Ovary (tissue), 9 donors: ENCODE measurements around the gene ASAP2. TPM values are rescaled to one million over a fixed set of nuclear protein-coding genes. Genes with fewer than 3 reads are reported as not detected.

Source experiments
- DNase-seq, 5 donors: peaks; one replicate each; pipeline ENCODE4 v3.0.0-alpha.2; 2019 to 2020
- H3K27ac ChIP-seq, 2 donors: fragments of 200-600 bp; one replicate each; pipeline versions ENCODE4 v1.5.1 to v1.8.0; 2019 to 2022
- H3K27me3 ChIP-seq: fragments of 200-600 bp; one replicate; pipeline ENCODE4 v1.8.0; 2022
- H3K36me3 ChIP-seq: fragments of 200-600 bp; sonication (generic); one replicate; pipeline ENCODE4 v1.5.1; 2019
- H3K4me1 ChIP-seq: one replicate; pipeline ENCODE4 v1.8.1; 2013; ENCODE audit warnings: mild to moderate bottlenecking, moderate library complexity; ENCODE audit not compliant: insufficient read depth
- H3K4me3 ChIP-seq: fragments of 200-600 bp; sonication (generic); one replicate; pipeline ENCODE4 v1.5.1; 2017
- H3K9me3 ChIP-seq, 2 donors: fragments of 200-600 bp in 1 of 2; sonication (generic) in 1 of 2; one replicate each; pipeline versions ENCODE4 v1.5.1 to v1.8.1; 2013 to 2019; ENCODE audit warnings: mild to moderate bottlenecking in 1 of 2, moderate library complexity in 1 of 2
- CTCF ChIP-seq, 3 donors: fragments of 450-650 bp in 2 of 3; fragments of 200-600 bp in 1 of 3; IDR thresholded peaks; one replicate each; pipeline versions ENCODE4 v1.5.1 to v1.8.0; 2016 to 2022; ENCODE audit warnings: antibody characterized with exemption in 3 of 3, mild to moderate bottlenecking in 1 of 3
- EP300 ChIP-seq: sonication (generic); formaldehyde crosslinking; IDR thresholded peaks from one replicate; pipeline ENCODE4 v1.6.1; 2017; ENCODE audit warnings: antibody characterized with exemption
- POLR2A ChIP-seq: fragments of 450-650 bp; IDR thresholded peaks from one replicate; pipeline ENCODE4 v1.6.1; 2017; ENCODE audit warnings: antibody characterized with exemption, mild to moderate bottlenecking, moderate library complexity
- WGBS, 3 donors: extraction: QIAGEN DNeasy Blood & Tissue Kit in 1 of 3; methylation state at CpG; one replicate each; pipeline versions ENCODE4 v1.1.5 to v1.1.7; 2013 to 2017; 5-methylcytosine and 5-hydroxymethylcytosine counted together
- intact Hi-C, 4 donors: fragments of 100-400 bp; cut with DNase I; formaldehyde crosslinking; loops; one replicate each; pipeline versions ENCODE4 v1.11.0 to v1.15.1; 2022 to 2023
- polyA plus RNA-seq, 2 donors: library from polyadenylated mRNA; stranded (reverse); fragments of 200-250 nt in 1 of 2; fragments of 350-450 nt in 1 of 2; fragmentation: Illumina TruSeq in 1 of 2; extraction: RNeasy Lipid Tissue Mini Kit (QIAGEN cat#74804) in 1 of 2; gene quantifications; one replicate each; pipeline ENCODE4 v1.2.3, GENCODE V29; 2013 to 2014
- total RNA-seq, 7 donors: library from RNA; depleted of rRNA in 2 of 7; stranded (reverse); fragments of >200 nt in 2 of 7; fragmentation: NEBNext Ultra II Directional in 3 of 7; extraction: Animal tissue kit (Norgen Biotek cat#: 25700) in 3 of 7; gene quantifications; one replicate each; pipeline versions ENCODE4 v1.1.0 to v1.2.4, GENCODE V29; 2016 to 2023
- donor health status: DM: no; HTN: no; CAD: no; lungs with moderate emphysema.
- donor health status: DM: no; HTN: no; CAD: no.
- donor health status: Bipolar disorder and iron deficiency.
- donor health status: DM: yes; HTN: yes; CAD: no.
- donor health status: DM: no; HTN: no; CAD: no.
- donor health status: DM: yes; HTN: yes; CAD: no.

ASAP2 gene
- total and polyA plus RNA-seq, 9 donors = 10.3 to 22.7 (median 15.5) TPM

GRCh38 chr2:9326975-9327374 is 120.4 kb downstream of the ASAP2 start:
- no peaks in the 10 kb centered on the region for H3K9me3 ChIP-seq
- H3K27ac ChIP-seq = no peak overlapping the region
- TF ChIP-seq EP300 = no peak
- TF ChIP-seq CTCF (IDR thresholded peaks at IDR 0.05) = no peak
- TF ChIP-seq POLR2A = no peak
- no peaks in the 10 kb centered on the region for H3K27me3 ChIP-seq
- no peaks in the 10 kb centered on the region for H3K36me3 ChIP-seq
- peaks cover 4% of the 10 kb centered on the region for H3K4me1 ChIP-seq
- DNase-seq = no peak
- no peak overlapping the region for H3K4me3 ChIP-seq
- intact Hi-C loops = loop anchor here in 1 of 4 donors (10.0 kb wide), 1 partner anchor 112 kb away; no protein-coding TSS in a partner anchor
- WGBS, 3 donors = 47 to 50% (median 49%) methylated on average over 3 of the region's 3 CpGs

- DNase-seq = no peak
- H3K36me3 ChIP-seq = no peaks in the 10 kb centered on the region
- WGBS, 3 donors = 87 to 94% (median 89%) methylated on average over 5 of the region's 5 CpGs
- H3K4me3 ChIP-seq = no peak overlapping the region
- no peaks in the 10 kb centered on the region for H3K27me3 ChIP-seq
- H3K27ac ChIP-seq = no peak overlapping the region
- intact Hi-C loops = loop anchor here in 1 of 4 donors (10.0 kb wide), 1 partner anchor 113 kb away; no protein-coding TSS in a partner anchor
- H3K9me3 ChIP-seq = no peaks in the 10 kb centered on the region
- peaks cover 4% of the 10 kb centered on the region for H3K4me1 ChIP-seq
- TF ChIP-seq POLR2A (no peak), CTCF (IDR thresholded peaks at IDR 0.05) (no peak), EP300 (no peak)
These were observed 121.3 kb downstream of the ASAP2 start for GRCh38 chr2:9327873-9328352.

GRCh38 chr2:9328931-9329330 is 122.3 kb downstream of the ASAP2 start:
- no peak overlapping the region for H3K27ac ChIP-seq
- DNase-seq = no peak
- WGBS, 3 donors = 25 to 32% (median 28%) methylated on average over 5 of the region's 5 CpGs

GRCh38 chr2:9329497-9329896 is 122.9 kb downstream of the ASAP2 start:
- TF ChIP-seq CTCF (IDR thresholded peaks at IDR 0.05) = no peak
- no peak for TF ChIP-seq POLR2A
- no peak for TF ChIP-seq EP300
- 85 to 95% (median 88%) methylated on average over 5 of the region's 5 CpGs for WGBS, 3 donors
- Histone ChIP-seq H3K27me3 (no peaks in the 10 kb centered on the region), H3K9me3 (no peaks in the 10 kb centered on the region), H3K27ac (no peak overlapping the region), H3K4me3 (no peak overlapping the region), H3K36me3 (no peaks in the 10 kb centered on the region), H3K4me1 (peaks cover 4% of the 10 kb centered on the region)
- intact Hi-C loops = loop anchor here in 1 of 4 donors (10.0 kb wide), 1 partner anchor 115 kb away; no protein-coding TSS in a partner anchor
- no peak for DNase-seq

More at GRCh38 chr2:9328931-9329330, 122.3 kb downstream of the ASAP2 start:
- no peaks in the 10 kb centered on the region for H3K27me3 ChIP-seq
- no peaks in the 10 kb centered on the region for H3K9me3 ChIP-seq
- no peak for TF ChIP-seq EP300
- no peak for TF ChIP-seq CTCF (IDR thresholded peaks at IDR 0.05)
- no peak for TF ChIP-seq POLR2A
- no peaks in the 10 kb centered on the region for H3K36me3 ChIP-seq
- no peak overlapping the region for H3K4me3 ChIP-seq
- H3K4me1 ChIP-seq = peaks cover 4% of the 10 kb centered on the region
- intact Hi-C loops = loop anchor here in 1 of 4 donors (10.0 kb wide), 1 partner anchor 114 kb away; no protein-coding TSS in a partner anchor
